HepG2 (cell line): ENCODE measurements around the gene ALOX5AP. TPM values are rescaled to one million over a fixed set of nuclear protein-coding genes. Genes with fewer than 3 reads are reported as not detected.
A peak's percentile ranks its signal among the peaks of the same experiment; 100 is the strongest.

ENCODE experiments used
- CBX2 ChIP-seq, 2 experiments: fragments of 200-600 bp in 1 of 2; sonication (generic); formaldehyde crosslinking in 1 of 2; IDR thresholded peaks; 2 replicates each; pipeline versions ENCODE4 v1.7.0 to v1.8.1; 2018 to 2022; ENCODE audit warnings: low read depth in 2 of 2, low read length in 1 of 2, mild to moderate bottlenecking in 1 of 2, missing genetic modification reagents in 1 of 2
- ERF ChIP-seq: IDR thresholded peaks from 2 replicates; pipeline ENCODE4 v1.6.1; 2018; ENCODE audit warnings: missing biosample characterization, missing genetic modification reagents
- ETV5 ChIP-seq: IDR thresholded peaks from 2 replicates; pipeline ENCODE4 v1.6.1; 2018; ENCODE audit warnings: missing biosample characterization, missing genetic modification reagents, inconsistent platforms, borderline replicate concordance
- GFI1 ChIP-seq: sonication (generic); formaldehyde crosslinking; IDR thresholded peaks from 2 replicates; pipeline ENCODE4 v1.5.0; 2020; ENCODE audit warnings: missing genetic modification reagents, mild to moderate bottlenecking, borderline replicate concordance
- HDAC2 ChIP-seq: sonication (generic); formaldehyde crosslinking; IDR thresholded peaks from 2 replicates; pipeline ENCODE4 v1.4.0; 2020; ENCODE audit warnings: missing genetic modification reagents
- HNRNPLL ChIP-seq: fragments of 200-400 bp; formaldehyde crosslinking; IDR thresholded peaks from 2 replicates; pipeline ENCODE4 v1.6.1; 2017; ENCODE audit warnings: mild to moderate bottlenecking, low read depth, low read length; ENCODE audit not compliant: poor library complexity, severe bottlenecking
- IKZF5 ChIP-seq: IDR thresholded peaks from 2 replicates; pipeline ENCODE4 v1.6.1; 2018; ENCODE audit warnings: missing genetic modification reagents, mild to moderate bottlenecking, missing compliant biosample characterization
- PHF21A ChIP-seq: sonication (generic); formaldehyde crosslinking; IDR thresholded peaks from 2 replicates; pipeline ENCODE4 v1.5.0; 2020; ENCODE audit warnings: mild to moderate bottlenecking, missing genetic modification reagents
- PPARG ChIP-seq: conservative IDR thresholded peaks from 2 replicates; pipeline ENCODE4 v1.6.1; 2016; ENCODE audit warnings: missing biosample characterization, missing genetic modification reagents
- PRDM15 ChIP-seq: sonication (generic); formaldehyde crosslinking; IDR thresholded peaks from 2 replicates; pipeline ENCODE4 v1.4.0; 2020; ENCODE audit warnings: missing genetic modification reagents
- SAP130 ChIP-seq: IDR thresholded peaks from 2 replicates; pipeline ENCODE4 v1.6.1; 2016; ENCODE audit warnings: low read depth
- SOX6 ChIP-seq, 2 experiments: fragments of 450-650 bp in 1 of 2; sonication (generic) in 1 of 2; formaldehyde crosslinking in 1 of 2; IDR thresholded peaks; 2 replicates each; pipeline versions ENCODE4 v1.4.0 to v1.6.1; 2017 to 2020; ENCODE audit warnings: antibody characterized with exemption in 1 of 2, mild to moderate bottlenecking in 1 of 2, missing genetic modification reagents in 1 of 2
- TEAD3 ChIP-seq: optimal IDR thresholded peaks from 2 replicates; pipeline ENCODE3; 2016; ENCODE audit warnings: borderline replicate concordance
- THAP11 ChIP-seq: IDR thresholded peaks from 2 replicates; pipeline ENCODE4 v1.6.1; 2016; ENCODE audit warnings: missing biosample characterization, missing genetic modification reagents
- ZNF180 ChIP-seq: sonication (generic); formaldehyde crosslinking; IDR thresholded peaks from 2 replicates; pipeline ENCODE4 v1.4.0; 2020; ENCODE audit warnings: low read depth, missing genetic modification reagents, borderline replicate concordance
- ZNF331 ChIP-seq: sonication (generic); formaldehyde crosslinking; IDR thresholded peaks from 2 replicates; pipeline ENCODE4 v1.4.0; 2020; ENCODE audit warnings: missing genetic modification reagents
- ZNF501 ChIP-seq: sonication (generic); formaldehyde crosslinking; IDR thresholded peaks from 2 replicates; pipeline ENCODE4 v1.5.1; 2020; ENCODE audit warnings: mild to moderate bottlenecking, moderate library complexity, missing genetic modification reagents
- ZNF788 ChIP-seq: sonication (generic); formaldehyde crosslinking; IDR thresholded peaks from 2 replicates; pipeline ENCODE4 v1.5.0; 2020; ENCODE audit warnings: mild to moderate bottlenecking, missing genetic modification reagents, borderline replicate concordance
- ZSCAN30 ChIP-seq: sonication (generic); formaldehyde crosslinking; IDR thresholded peaks from 2 replicates; pipeline ENCODE4 v1.5.0; 2020; ENCODE audit warnings: mild to moderate bottlenecking, missing genetic modification reagents
- polyA plus RNA-seq, 8 experiments: library from polyadenylated mRNA; depleted of rRNA in 3 of 8; stranded (reverse) in 7 of 8; unstranded in 1 of 8; fragments of >200 nt; fragmentation: Illumina TruSeq in 4 of 8; extraction: Trizol in 4 of 8; gene quantifications; 2 replicates each; pipeline versions ENCODE4 v1.2.1 to v1.2.3, GENCODE V29; 2011 to 2016; ENCODE audit warnings: low read depth in 4 of 8, missing spikeins in 1 of 8, mixed read lengths in 1 of 8; ENCODE audit not compliant: insufficient read depth in 1 of 8
- total RNA-seq, 5 experiments: library from RNA; depleted of rRNA; stranded (reverse); fragments of >200 nt; fragmentation: Illumina TruSeq; extraction: Trizol; gene quantifications; 2 replicates each; pipeline ENCODE4 v1.2.3, GENCODE V29; 2016; ENCODE audit warnings: low read depth in 1 of 5
- TF ChIP-seq, protein P1 (sequence below): sonication (generic); formaldehyde crosslinking; IDR thresholded peaks from 2 replicates; pipeline ENCODE4 v1.8.0; 2023; ENCODE audit warnings: mild to moderate bottlenecking, missing genetic modification reagents
- TF ChIP-seq, protein P2 (sequence below): sonication (generic); formaldehyde crosslinking; IDR thresholded peaks from 2 replicates; pipeline ENCODE4 v1.9.0; 2022; ENCODE audit warnings: low read depth, missing genetic modification reagents

The ALOX5AP gene
- total and polyA plus RNA-seq, 2 of the 13 experiments (the other 11 are each of a cell fraction or from before 2014, with no cell fraction given) = 0.97 to 1.2 TPM

DNA sequence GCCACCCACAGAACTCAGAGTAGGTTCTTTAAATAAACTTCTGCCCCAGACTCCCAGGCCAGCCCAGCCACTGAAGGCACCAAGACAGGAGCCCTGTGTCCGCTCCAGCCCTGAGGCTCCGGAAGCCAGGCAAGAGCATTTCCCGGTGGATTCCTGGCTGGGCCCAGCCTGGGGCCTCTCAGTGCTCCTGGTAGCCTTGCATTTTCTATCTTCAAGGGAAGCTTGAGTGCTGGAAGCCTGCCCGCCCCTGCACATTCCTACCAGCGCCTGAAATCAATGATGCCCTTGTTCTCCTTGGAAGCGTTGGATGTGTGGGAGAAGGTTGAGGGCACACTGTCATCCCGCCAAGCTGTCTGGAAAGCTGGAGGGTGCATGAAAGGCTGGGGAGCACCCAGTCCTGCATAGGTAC lies 70.3 kb downstream of the ALOX5AP start (continued):
- TF ChIP-seq GFI1 (CRISPR knock-in tag) (peak; percentile 34; the same call in 1 of the 2 replicates), IKZF5 (CRISPR knock-in tag) (0 out of 2 replicates have a peak, but pooled peaks have one; percentile 46), PRDM15 (CRISPR knock-in tag) (0 out of 2 replicates have a peak, but pooled peaks have one; percentile 44), ZNF788 (CRISPR knock-in tag) (peak; percentile 11; the same call in 1 of the 2 replicates), ZNF180 (CRISPR knock-in tag) (no peak), ETV5 (CRISPR knock-in tag) (peak; percentile 72; the same call in 1 of the 2 replicates), TEAD3 (peak; percentile 88), HDAC2 (CRISPR knock-in tag) (no peak), ZNF501 (CRISPR knock-in tag) (peak; percentile 47; the same call in 1 of the 2 replicates), SAP130 (CRISPR knock-in tag) (peak; percentile 41; the same call in 1 of the 2 replicates), ZNF331 (CRISPR knock-in tag) (peak; percentile 91), PHF21A (CRISPR knock-in tag) (peak; percentile 50; the same call in 1 of the 2 replicates), ERF (CRISPR knock-in tag) (0 out of 2 replicates have a peak, but pooled peaks have one; percentile 60), ZSCAN30 (CRISPR knock-in tag) (no peak), SOX6 (IDR thresholded peaks at IDR 0.05) (no peak), SOX6 (CRISPR knock-in tag; IDR thresholded peaks at IDR 0.05) (no peak), THAP11 (0 out of 2 replicates have a peak, but pooled peaks have one; percentile 9), CBX2 (IDR thresholded peaks at IDR 0.05; ENCODE audit: low read depth, low read length) (no peak), CBX2 (CRISPR knock-in tag; IDR thresholded peaks at IDR 0.05; ENCODE audit: low read depth) (no peak), HNRNPLL (no peak), PPARG (CRISPR knock-in tag) (no peak)
- TF ChIP-seq, protein P1, sequence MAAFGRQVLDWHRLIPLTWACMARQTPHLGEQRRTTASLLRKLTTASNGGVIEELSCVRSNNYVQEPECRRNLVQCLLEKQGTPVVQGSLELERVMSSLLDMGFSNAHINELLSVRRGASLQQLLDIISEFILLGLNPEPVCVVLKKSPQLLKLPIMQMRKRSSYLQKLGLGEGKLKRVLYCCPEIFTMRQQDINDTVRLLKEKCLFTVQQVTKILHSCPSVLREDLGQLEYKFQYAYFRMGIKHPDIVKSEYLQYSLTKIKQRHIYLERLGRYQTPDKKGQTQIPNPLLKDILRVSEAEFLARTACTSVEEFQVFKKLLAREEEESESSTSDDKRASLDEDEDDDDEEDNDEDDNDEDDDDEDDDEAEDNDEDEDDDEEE (CRISPR knock-in tag) = no peak
- TF ChIP-seq, protein P2, sequence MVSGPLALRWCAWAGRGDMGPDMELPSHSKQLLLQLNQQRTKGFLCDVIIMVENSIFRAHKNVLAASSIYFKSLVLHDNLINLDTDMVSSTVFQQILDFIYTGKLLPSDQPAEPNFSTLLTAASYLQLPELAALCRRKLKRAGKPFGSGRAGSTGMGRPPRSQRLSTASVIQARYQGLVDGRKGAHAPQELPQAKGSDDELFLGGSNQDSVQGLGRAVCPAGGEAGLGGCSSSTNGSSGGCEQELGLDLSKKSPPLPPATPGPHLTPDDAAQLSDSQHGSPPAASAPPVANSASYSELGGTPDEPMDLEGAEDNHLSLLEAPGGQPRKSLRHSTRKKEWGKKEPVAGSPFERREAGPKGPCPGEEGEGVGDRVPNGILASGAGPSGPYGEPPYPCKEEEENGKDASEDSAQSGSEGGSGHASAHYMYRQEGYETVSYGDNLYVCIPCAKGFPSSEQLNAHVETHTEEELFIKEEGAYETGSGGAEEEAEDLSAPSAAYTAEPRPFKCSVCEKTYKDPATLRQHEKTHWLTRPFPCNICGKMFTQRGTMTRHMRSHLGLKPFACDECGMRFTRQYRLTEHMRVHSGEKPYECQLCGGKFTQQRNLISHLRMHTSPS (CRISPR knock-in tag) = peak; percentile 16; the same call in 1 of the 2 replicates
